Brain microvascular endothelial cell (primary cell): ENCODE measurements around the gene TAF5L.

Experiments
- DNase-seq: peaks from one replicate; pipeline ENCODE4 v3.0.0-alpha.2; 2020
- H3K27ac ChIP-seq: fragments of 250-450 bp; sonication (Bioruptor Pico); 2 replicates; pipeline ENCODE4 v1.5.1; 2020; ENCODE audit warnings: mild to moderate bottlenecking, moderate library complexity
- H3K27me3 ChIP-seq: fragments of 250-450 bp; sonication (Bioruptor Pico); replicated peaks from 2 replicates; pipeline ENCODE4 v1.5.1; 2020; ENCODE audit warnings: mild to moderate bottlenecking
- H3K36me3 ChIP-seq: fragments of 250-450 bp; sonication (Bioruptor Pico); replicated peaks from 2 replicates; pipeline ENCODE4 v1.5.1; 2020; ENCODE audit warnings: mild to moderate bottlenecking
- H3K4me3 ChIP-seq: 2 replicates; pipeline ENCODE4 v1.5.1; 2011; ENCODE audit warnings: low read depth, mild to moderate bottlenecking, control low read depth, low read length, moderate library complexity
- CTCF ChIP-seq: IDR thresholded peaks from 2 replicates; pipeline ENCODE4 v1.5.1; 2011; ENCODE audit warnings: low read depth, mild to moderate bottlenecking, moderate library complexity, low read length, control low read depth, inconsistent platforms; ENCODE audit errors: missing control alignments
- in situ Hi-C: cut with HindIII; loops from 2 replicates; pipeline ENCODE4 v1.10.0; 2017; ENCODE audit warnings: low sequenced_read_pairs, low pct_ligation_motif_present

TAF5L gene

GRCh38 chr1:229544587-229544986 lies 81.3 kb downstream of the TAF5L start:
- no peak for TF ChIP-seq CTCF
- in situ Hi-C loops: no loop called here
- peaks cover 5% of the 10 kb centered on the region for H3K36me3 ChIP-seq
- no peaks in the 10 kb centered on the region for H3K27me3 ChIP-seq
- no peak overlapping the region for H3K27ac ChIP-seq
- no peak overlapping the region for H3K4me3 ChIP-seq
- no peak for DNase-seq
